Hepatic stellate cell (primary cell): ENCODE results near the gene GPHN.
A peak's percentile ranks its signal among the peaks of the same experiment; 100 is the strongest.

Experiments used
- DNase-seq: peaks from one replicate; pipeline ENCODE4 v3.0.0; 2011; ENCODE audit warnings: low spot score

Gene GPHN

GRCh38 chr14:66507722-66508546 is at the start of gene GPHN:
TSS of gene GPHN (plus strand) at chr14:66508147.
- peak; percentile 94 for DNase-seq

DNA sequence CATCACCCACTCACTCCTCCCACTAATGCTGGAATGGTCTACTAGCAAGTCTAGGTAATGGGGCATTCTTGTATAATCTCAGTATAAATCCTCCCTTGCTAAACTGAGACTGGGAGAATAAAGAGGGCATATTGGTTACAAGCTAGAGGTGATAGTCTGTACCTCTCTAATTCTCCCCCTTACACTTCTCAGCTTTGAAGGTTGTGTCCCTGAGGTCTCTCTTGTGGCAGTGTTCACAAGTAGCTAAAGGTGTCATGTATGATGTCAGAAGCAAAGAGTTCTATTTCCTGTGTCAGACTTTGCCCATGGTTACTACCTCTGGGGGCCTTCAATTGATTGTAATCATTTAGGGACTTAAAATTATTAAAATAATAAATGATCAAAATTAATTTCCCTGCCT is 48.3 kb upstream of the GPHN start:
- DNase-seq, result no peak

DNA sequence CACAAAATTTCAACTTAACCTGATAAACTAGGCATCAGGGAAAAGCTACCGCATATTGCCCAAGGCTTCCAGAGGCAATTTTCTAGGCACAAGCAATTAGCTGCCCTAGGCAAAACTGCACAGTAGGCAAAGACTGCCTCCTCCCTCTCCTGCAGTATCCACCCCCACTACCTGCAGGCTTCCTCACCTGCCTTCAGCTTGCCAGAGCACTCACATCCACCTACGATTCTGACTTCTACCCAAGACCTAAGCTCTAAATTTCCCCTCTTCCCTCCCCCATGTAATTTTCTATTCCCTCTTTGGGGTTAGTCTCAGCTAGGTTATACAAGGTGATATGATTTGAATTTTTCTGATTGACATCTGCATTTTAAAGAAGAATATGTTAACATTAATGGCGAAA is 43.7 kb upstream of the GPHN start:
- DNase-seq, result no peak

DNA sequence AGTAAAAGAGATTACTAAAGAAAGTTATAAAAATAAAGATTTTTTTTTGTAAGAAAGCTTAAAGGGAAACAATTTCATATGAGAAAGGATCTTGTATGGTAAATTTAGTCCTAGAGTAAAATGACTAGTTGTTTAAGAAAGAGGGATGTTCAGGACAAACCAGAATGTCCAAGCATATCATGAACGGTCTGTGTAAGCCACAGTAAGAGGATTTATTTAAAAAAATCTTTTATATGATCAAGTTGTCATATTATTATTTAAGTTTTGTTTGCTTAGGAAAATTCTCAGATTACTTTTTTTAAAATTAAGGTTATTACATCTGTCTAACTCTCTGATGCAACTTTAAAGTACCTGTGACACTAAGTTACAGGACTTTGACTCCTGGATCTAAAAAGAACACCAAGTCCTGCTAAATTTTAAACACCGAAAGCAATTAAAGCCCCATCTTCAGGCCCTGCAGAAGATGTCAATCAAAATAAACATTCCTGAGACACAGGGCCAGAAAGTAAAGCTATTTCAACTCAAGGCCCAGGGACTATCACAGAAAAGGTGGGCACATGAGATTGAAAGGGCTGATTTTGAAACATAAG is 39.1 kb upstream of the GPHN start:
- no peak for DNase-seq

DNA sequence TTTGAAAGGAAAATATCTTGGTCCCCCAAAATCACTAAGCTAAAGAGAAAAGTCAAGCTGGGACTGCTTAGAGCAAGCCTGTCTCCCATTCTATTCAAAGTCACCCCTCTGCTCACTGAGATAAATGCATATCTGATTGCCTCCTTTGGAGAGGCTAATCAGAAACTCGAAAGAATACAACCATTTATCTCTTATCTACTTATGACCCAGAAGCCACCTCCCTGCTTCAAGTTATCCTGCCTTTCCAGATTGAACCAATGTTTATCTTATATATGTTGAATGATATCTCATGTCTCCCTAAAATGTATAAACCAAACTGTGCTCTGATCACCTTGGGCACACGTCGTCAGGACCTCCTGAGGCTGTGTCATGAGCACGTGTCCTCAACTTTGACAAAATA is 36.4 kb upstream of the GPHN start:
- DNase-seq, result no peak

DNA sequence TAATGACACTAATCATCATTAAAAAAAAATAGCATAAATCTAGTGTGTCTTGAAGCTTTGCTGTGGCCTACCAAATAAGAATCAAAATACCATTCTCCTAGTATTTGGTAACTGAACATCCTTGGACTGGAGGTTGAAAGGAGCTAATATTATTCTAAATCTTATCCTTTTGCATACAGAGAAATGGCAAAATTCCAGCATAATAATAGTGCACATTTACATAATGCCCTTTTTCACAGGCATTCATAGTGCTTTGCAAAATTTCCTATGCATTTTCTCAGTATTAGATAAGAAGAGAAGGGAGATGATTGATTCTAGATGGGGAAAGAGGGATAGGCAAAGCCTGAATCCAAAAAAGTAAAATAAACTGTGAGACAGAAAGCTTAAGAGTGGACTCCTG is 35.7 kb upstream of the GPHN start:
- DNase-seq, result no peak

GRCh38 chr14:66473223-66473622 is 34.7 kb upstream of the GPHN start:
- no peak for DNase-seq

GRCh38 chr14:66476964-66477363 is 31.0 kb upstream of the GPHN start:
- no peak for DNase-seq

- no peak for DNase-seq
Measured at GRCh38 chr14:66477567-66477966, 30.4 kb upstream of the GPHN start.

DNA sequence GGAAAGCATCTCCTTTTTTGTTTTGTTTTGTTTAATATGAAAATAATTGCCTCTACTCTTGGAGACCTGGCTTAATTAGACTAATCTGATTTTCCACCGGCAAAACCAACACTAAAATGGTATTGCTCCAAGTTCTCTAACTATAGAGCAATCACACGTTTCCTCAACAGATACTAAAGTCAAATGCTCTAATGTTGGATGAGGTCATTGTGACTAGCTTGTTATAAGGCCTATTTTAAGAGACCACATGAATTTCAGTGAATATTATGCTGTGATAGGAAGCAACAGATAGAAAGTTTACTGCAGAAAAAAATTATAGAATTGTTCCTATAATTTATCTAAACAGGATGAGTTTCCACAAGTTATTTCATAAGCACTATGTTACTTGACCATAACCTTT is 25.1 kb upstream of the GPHN start:
- DNase-seq, result no peak

GRCh38 chr14:66483322-66483721 is 24.6 kb upstream of the GPHN start:
- DNase-seq, result no peak

GRCh38 chr14:66485029-66485428 is 22.9 kb upstream of the GPHN start:
- no peak for DNase-seq

GRCh38 chr14:66485910-66486421 is 22.0 kb upstream of the GPHN start, which contains the start of gene CCDC196:
TSS of gene CCDC196 (plus strand) at chr14:66486371. CDS start at chr14:66486503, 132 bp downstream.
- DNase-seq, result no peak

DNA sequence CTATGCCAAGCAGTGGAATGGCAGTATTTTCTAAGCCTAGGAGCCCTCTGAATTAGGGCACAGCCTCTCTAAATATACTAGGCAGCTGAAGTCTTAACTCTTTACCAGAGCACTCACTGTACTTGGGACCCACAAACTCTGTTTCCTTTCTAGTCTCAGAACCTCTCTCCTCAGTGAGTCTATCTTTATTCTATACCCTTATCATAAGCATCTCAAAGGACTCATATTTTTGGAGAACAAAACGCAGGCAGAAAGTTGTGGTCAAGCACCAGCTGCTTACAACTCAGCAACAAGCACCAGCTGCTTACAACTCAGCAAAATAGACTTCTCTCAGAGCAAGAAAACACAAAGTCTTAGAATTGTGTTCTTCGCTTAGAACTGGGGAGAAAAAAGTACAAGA is 20.8 kb upstream of the GPHN start:
- DNase-seq, result no peak

DNA sequence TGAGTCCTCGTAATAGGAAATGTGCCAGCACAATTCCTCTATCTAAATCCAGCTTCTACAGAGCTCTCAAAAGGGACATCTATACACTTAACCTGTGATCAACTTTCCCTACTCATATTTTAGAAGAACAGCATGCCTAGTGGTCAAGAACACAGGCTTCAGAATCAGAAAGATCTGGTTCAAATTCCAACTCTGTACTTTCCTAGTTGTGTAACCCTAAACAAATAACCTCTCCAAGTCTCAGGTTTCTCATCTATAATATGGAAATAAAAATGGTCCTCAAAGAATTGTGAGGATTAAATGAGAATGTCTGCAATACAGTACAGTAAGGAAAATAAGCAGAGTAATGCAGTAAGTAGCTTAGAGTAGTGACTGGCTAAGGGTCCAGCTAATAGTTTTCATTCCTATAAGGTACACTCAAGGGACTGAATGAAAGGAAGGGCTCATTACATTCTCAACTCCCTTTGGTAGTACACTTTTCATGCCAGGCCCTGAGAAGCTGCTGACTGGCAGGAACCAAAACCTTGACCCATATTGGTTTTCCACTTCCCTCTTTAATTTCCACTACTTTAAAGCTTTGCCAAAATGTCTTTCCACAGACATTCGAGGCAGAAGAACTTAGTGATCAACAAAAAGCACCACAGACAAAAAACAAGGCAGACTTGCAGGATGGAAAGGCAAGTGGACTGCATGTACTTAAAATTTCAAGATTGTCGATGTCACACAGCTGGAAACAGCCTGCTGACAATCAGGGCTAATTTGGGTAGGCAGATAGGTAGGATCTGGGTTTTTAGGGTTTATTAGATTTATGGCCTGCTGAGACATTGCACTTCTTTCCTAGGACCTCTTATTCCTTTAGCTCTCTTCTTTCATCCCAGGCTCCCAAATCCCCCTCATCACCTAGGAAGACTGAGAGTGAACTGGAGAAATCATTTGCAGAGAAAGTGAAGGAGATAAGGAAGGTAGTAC is 17.5 kb upstream of the GPHN start:
- no peak for DNase-seq

DNA sequence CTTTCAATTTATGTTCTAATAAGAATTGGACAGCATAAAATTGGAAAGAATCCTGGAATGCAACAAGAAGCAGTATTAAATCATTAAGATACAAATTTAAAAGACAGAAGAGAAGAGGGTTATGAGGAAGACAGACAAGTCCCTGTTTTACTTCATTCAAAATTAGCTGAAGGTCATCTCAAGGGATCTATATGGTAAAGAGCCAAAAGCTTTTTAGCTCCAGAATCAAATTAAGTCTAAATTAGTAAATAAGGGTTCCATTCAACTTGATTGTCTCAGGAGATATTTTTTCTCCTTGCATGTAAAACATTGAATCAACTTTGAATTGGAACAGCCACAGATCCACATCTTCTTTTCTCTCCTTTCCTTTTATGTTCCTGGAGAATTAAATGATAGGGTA is 14.2 kb upstream of the GPHN start:
- DNase-seq, result no peak

GRCh38 chr14:66495218-66496098 is 12.5 kb upstream of the GPHN start:
- DNase-seq, result peak; percentile 14

- DNase-seq, result no peak
Measured at GRCh38 chr14:66496188-66496807, 11.6 kb upstream of the GPHN start.

DNA sequence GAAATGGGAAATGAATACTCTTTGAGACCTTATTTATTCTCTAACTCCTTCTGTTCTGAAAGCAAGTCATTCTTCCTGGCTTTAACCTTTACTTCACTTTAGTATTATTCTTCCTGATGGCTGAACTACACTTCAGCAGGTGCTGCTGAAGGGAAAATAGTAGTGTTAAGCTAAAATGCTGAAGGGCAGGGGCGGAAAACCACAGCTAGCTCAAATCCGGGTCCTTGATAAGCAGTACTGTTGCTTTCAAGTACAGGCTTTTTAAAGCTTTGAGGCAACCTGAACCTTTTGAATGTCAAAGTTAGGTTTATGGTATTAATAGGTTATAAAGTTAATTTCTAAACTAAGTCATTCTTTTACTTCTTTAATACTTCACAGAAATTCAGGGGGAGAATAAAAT is 11.0 kb upstream of the GPHN start:
- no peak for DNase-seq

GRCh38 chr14:66498311-66498710 is 9.6 kb upstream of the GPHN start:
- no peak for DNase-seq

DNA sequence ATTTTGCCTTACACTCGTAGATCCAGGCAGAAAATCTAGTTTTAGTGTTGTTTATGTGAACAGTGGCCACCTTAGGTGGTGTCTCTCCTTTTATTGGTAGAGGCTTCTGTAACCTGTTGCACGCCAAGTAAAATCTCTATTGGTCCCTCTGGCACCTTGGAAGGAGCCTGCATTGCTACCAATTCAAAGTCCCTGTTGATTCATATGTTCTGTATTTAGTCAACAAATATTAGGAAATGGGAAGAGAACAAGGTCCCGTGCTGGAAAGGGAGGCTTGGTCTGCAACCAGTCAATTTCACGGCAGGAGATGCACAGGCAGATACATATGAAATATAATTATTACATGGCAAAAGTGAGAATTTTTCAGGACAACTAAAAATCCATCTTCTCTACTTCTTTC is 6.4 kb upstream of the GPHN start:
- no peak for DNase-seq
